ENCODE measurements around the gene THRB. TPM values are rescaled to one million over a fixed set of nuclear protein-coding genes. Genes with fewer than 3 reads are reported as not detected.

Gene THRB
- 10 to 100 TPM; 14.4 to 32.8 (median 26.4) TPM for total RNA-seq
- polyA plus RNA-seq = 1 to 10 TPM; 3.8 to 5.2 TPM
- long read RNA-seq, donor 1, partial matches to known transcripts = 0 of 4 reads
- long read RNA-seq, donor 1, other reads (novel, unspliced or antisense) = 4 of 4 reads
- long read RNA-seq, donor 2, partial matches to known transcripts = 0 of 14 reads
- long read RNA-seq, donor 2, other reads (novel, unspliced or antisense) = 14 of 14 reads
- long read RNA-seq, donor 3, full-length matches to known transcripts = 2 of 20 reads
- long read RNA-seq, donor 3, partial matches to known transcripts = 2 of 20 reads
- long read RNA-seq, donor 3, other reads (novel, unspliced or antisense) = 16 of 20 reads

- intact Hi-C loops (cut with DNase I) = loop anchor here in 9 of 10 donors (2.0 to 10.0 kb wide), 13 partner anchors 42 to 500 kb away; no protein-coding TSS in a partner anchor
- WGBS, 2 donors = 0 to 1% methylated on average over 57 to 80 of the region's 80 CpGs
- peak within 1 kb of the TSS; percentile 46 to 85 (median 76) for H3K4me3 ChIP-seq
- peak within 1 kb of the TSS; percentile 87 to 96 (median 94) for H3K27ac ChIP-seq
- DNase-seq (peak; percentile 77 to 79), ATAC-seq (peak; percentile 71 to 87 (median 80))
- H3K36me3 ChIP-seq = no peaks in the 10 kb centered on the region
- H3K4me1 ChIP-seq = peaks cover 2 to 45% (median 20%) of the 10 kb centered on the region in 9 donors
- TF ChIP-seq, protein P1, sequence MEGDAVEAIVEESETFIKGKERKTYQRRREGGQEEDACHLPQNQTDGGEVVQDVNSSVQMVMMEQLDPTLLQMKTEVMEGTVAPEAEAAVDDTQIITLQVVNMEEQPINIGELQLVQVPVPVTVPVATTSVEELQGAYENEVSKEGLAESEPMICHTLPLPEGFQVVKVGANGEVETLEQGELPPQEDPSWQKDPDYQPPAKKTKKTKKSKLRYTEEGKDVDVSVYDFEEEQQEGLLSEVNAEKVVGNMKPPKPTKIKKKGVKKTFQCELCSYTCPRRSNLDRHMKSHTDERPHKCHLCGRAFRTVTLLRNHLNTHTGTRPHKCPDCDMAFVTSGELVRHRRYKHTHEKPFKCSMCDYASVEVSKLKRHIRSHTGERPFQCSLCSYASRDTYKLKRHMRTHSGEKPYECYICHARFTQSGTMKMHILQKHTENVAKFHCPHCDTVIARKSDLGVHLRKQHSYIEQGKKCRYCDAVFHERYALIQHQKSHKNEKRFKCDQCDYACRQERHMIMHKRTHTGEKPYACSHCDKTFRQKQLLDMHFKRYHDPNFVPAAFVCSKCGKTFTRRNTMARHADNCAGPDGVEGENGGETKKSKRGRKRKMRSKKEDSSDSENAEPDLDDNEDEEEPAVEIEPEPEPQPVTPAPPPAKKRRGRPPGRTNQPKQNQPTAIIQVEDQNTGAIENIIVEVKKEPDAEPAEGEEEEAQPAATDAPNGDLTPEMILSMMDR (IDR thresholded peaks at IDR 0.05) = peak in 8 of 9 donors; percentile 21 to 51 (median 36)
- peaks cover 0 to 55% (median 0%) of the 10 kb centered on the region in 7 donors for H3K27me3 ChIP-seq
- no peaks in the 10 kb centered on the region for H3K9me3 ChIP-seq
Observed at GRCh38 chr3:24494618-24495325, at the start of gene THRB. Gene THRB (minus strand): TSS chr3:24494850.

DNA sequence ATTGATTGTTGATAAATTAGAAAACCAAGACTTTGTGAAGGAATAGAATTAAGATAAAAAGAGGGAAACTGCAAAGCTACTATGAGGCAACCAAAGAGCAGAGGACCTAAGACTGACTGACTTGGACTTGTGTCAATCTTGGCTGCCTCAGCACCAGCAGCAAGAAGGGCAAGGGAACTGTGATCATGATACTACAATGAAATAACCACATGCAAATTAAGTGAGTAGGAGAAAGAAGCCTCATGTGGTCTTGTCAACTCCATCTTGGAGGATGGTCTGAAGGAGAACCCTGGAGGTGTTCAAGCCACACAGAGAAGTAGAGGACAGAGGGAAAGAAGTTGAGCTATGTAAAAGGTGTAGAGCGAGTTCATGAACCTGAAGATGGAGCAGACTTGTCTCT lies 47.3 kb upstream of the THRB start:
- no peaks in the 10 kb centered on the region for H3K36me3 ChIP-seq
- ATAC-seq (no peak), DNase-seq (no peak)
- WGBS, 2 donors = 96 to 100% methylated on average over 1 of the region's 1 CpG
- TF ChIP-seq, protein P1 (IDR thresholded peaks at IDR 0.05) = no peak
- no peak overlapping the region for H3K4me3 ChIP-seq
- H3K27ac ChIP-seq = no peak overlapping the region
- intact Hi-C loops (cut with DNase I) = no loop called here
- H3K27me3 ChIP-seq = no peaks in the 10 kb centered on the region
- no peaks in the 10 kb centered on the region for H3K9me3 ChIP-seq
- H3K4me1 ChIP-seq = peaks cover 0 to 29% (median 10%) of the 10 kb centered on the region in 9 donors

- WGBS, 2 donors = 44 to 57% methylated on average over 2 of the region's 2 CpGs
- Histone ChIP-seq H3K27me3 (no peaks in the 10 kb centered on the region), H3K4me3 (no peak overlapping the region), H3K27ac (no peak overlapping the region), H3K4me1 (peaks cover 0 to 20% (median 5%) of the 10 kb centered on the region in 9 donors), H3K36me3 (no peaks in the 10 kb centered on the region), H3K9me3 (no peaks in the 10 kb centered on the region)
- intact Hi-C loops (cut with DNase I) = no loop called here
- ATAC-seq (no peak), DNase-seq (no peak)
- TF ChIP-seq, protein P1 (IDR thresholded peaks at IDR 0.05) = no peak
Observed at GRCh38 chr3:24540821-24541220, 46.2 kb upstream of the THRB start.

GRCh38 chr3:24539699-24540098 lies 45.0 kb upstream of the THRB start:
- Histone ChIP-seq H3K27ac (peak overlapping the region in 6 of 10 donors; percentile 18 to 69 (median 60)), H3K4me1 (peaks cover 0 to 15% (median 4%) of the 10 kb centered on the region in 9 donors), H3K9me3 (no peaks in the 10 kb centered on the region), H3K4me3 (no peak overlapping the region), H3K27me3 (no peaks in the 10 kb centered on the region), H3K36me3 (no peaks in the 10 kb centered on the region)
- intact Hi-C loops (cut with DNase I) = no loop called here
- ATAC-seq (no peak), DNase-seq (no peak)
- 94% methylated on average over 2 of the region's 2 CpGs for WGBS, 2 donors
- TF ChIP-seq, protein P1 (IDR thresholded peaks at IDR 0.05) = no peak
